ENCODE measurements around the gene GSTA4. TPM values are rescaled to one million over a fixed set of nuclear protein-coding genes. Genes with fewer than 3 reads are reported as not detected.

GSTA4 gene
- total and polyA plus RNA-seq, 2 of the 13 experiments (the other 11 are each of a cell fraction or from before 2014, with no cell fraction given), result 34.1 to 53.6 TPM

DNA sequence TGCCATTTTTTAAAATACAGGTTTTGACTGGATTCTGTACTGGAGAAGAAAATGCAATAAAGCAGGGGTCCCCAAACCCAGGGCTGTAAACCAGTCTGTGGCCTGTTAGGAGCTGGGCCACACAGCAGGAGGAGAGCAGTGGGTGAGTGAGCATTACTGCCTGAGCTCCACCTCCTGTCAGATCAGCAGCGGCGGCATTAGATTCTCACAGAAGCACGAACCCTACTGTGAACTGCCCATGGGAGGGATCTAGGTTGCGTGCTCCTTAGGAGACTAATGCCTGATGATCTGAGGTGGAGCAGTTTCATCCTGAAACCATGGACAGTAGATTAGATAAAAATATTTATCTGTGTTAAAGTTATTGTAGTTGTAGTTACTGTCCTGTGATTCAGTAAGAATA is 49.0 kb upstream of the GSTA4 start:
- DNase-seq (ENCODE audit: low spot score) (no peak), ATAC-seq (no peak), FAIRE-seq (no peak)
- Histone ChIP-seq H3K27me3 (ENCODE audit: control insufficient read depth in 1 of 2, insufficient read depth in 2 of 2, low read length in 2 of 2) (no peaks in the 10 kb centered on the region), H4K20me1 (ENCODE audit: insufficient read depth, low read length) (no peaks in the 10 kb centered on the region), H3K4me3 (replicated peaks in 1 of 3; ENCODE audit: insufficient read depth in 1 of 3, low read depth in 2 of 3, low read length in 3 of 3) (no peak overlapping the region), H3K9me3 (ENCODE audit: low read length) (no peaks in the 10 kb centered on the region), H3K9ac (ENCODE audit: insufficient read depth, low read depth, low read length) (no peak overlapping the region), H2AFZ (ENCODE audit: low read length) (no peak overlapping the region), H3K4me1 (ENCODE audit: insufficient read depth, low read length) (peaks cover 10% of the 10 kb centered on the region; the same call in 1 of the 2 replicates), H3K79me2 (ENCODE audit: insufficient read depth, low read length) (no peaks in the 10 kb centered on the region), H3K27ac (ENCODE audit: extremely low read length, insufficient read depth, low read length) (no peak overlapping the region), H3K36me3 (replicated peaks in 1 of 2; ENCODE audit: control insufficient read depth in 1 of 2, insufficient read depth in 2 of 2, low read length in 2 of 2) (peaks cover 14 to 26% of the 10 kb centered on the region in 2 experiments), H3K4me2 (ENCODE audit: low read depth, low read length) (no peak overlapping the region)
- in situ Hi-C loops (cut with HindIII; ENCODE audit: extremely low pct_ligation_motif_present, low pct_unique_long_range_greater_than_20kb), result no loop called here
- ChIA-PET POLR2A (no interaction called here), CTCF (ENCODE audit: low intra/inter-chr PET ratio, low total read pairs) (no interaction called here)
- 97% methylated on average over 4 of the region's 4 CpGs for WGBS (ENCODE audit: low lambda C conversion rate)
- BruUV-seq (replicated peaks), result no TSS peak
- TF ChIP-seq STAT6 (CRISPR knock-in tag; IDR thresholded peaks at IDR 0.05; ENCODE audit: borderline replicate concordance) (no peak), ARID2 (CRISPR knock-in tag; IDR thresholded peaks at IDR 0.05; ENCODE audit: borderline replicate concordance) (no peak), ZNF737 (CRISPR knock-in tag; IDR thresholded peaks at IDR 0.05; ENCODE audit: borderline replicate concordance) (no peak), SNAI1 (CRISPR knock-in tag; IDR thresholded peaks at IDR 0.05; ENCODE audit: borderline replicate concordance) (no peak), EHMT2 (IDR thresholded peaks at IDR 0.05; ENCODE audit: borderline replicate concordance, low read depth, low read length) (no peak), PITX1 (CRISPR knock-in tag; IDR thresholded peaks at IDR 0.05) (no peak)
- intact Hi-C loops (cut with micrococcal nuclease; ENCODE audit: unreplicated experiment), result no loop called here

GRCh38 chr6:53043581-53043980 is 48.5 kb upstream of the GSTA4 start:
- DNase-seq (ENCODE audit: low spot score) (no peak), ATAC-seq (no peak), FAIRE-seq (no peak)
- ChIA-PET POLR2A (no interaction called here), CTCF (ENCODE audit: low intra/inter-chr PET ratio, low total read pairs) (no interaction called here)
- no peak overlapping the region for H3K4me2 ChIP-seq (ENCODE audit: low read depth, low read length)
- H3K79me2 ChIP-seq (ENCODE audit: insufficient read depth, low read length), result no peaks in the 10 kb centered on the region
- no peaks in the 10 kb centered on the region for H4K20me1 ChIP-seq (ENCODE audit: insufficient read depth, low read length)
- no peak overlapping the region for H3K4me3 ChIP-seq (replicated peaks in 1 of 3; ENCODE audit: insufficient read depth in 1 of 3, low read depth in 2 of 3, low read length in 3 of 3)
- no TSS peak for BruUV-seq (replicated peaks)
- H3K4me1 ChIP-seq (ENCODE audit: insufficient read depth, low read length), result peaks cover 6% of the 10 kb centered on the region; the same call in 1 of the 2 replicates
- no peak overlapping the region for H3K9ac ChIP-seq (ENCODE audit: insufficient read depth, low read depth, low read length)
- H2AFZ ChIP-seq (ENCODE audit: low read length), result no peak overlapping the region
- in situ Hi-C loops (cut with HindIII; ENCODE audit: extremely low pct_ligation_motif_present, low pct_unique_long_range_greater_than_20kb), result no loop called here
- intact Hi-C loops (cut with micrococcal nuclease; ENCODE audit: unreplicated experiment), result no loop called here
- no peak overlapping the region for H3K27ac ChIP-seq (ENCODE audit: extremely low read length, insufficient read depth, low read length)
- no peaks in the 10 kb centered on the region for H3K9me3 ChIP-seq (ENCODE audit: low read length)
- H3K27me3 ChIP-seq (ENCODE audit: control insufficient read depth in 1 of 2, insufficient read depth in 2 of 2, low read length in 2 of 2), result no peaks in the 10 kb centered on the region
- H3K36me3 ChIP-seq (replicated peaks in 1 of 2; ENCODE audit: control insufficient read depth in 1 of 2, insufficient read depth in 2 of 2, low read length in 2 of 2), result peaks cover 14 to 31% of the 10 kb centered on the region in 2 experiments
- no peak for TF ChIP-seq EEA1 (CRISPR knock-in tag; IDR thresholded peaks at IDR 0.05; ENCODE audit: borderline replicate concordance)
- no peak for TF ChIP-seq ZNF687 (CRISPR knock-in tag; IDR thresholded peaks at IDR 0.05)
- no peak for TF ChIP-seq ZFP41 (CRISPR knock-in tag; IDR thresholded peaks at IDR 0.05; ENCODE audit: borderline replicate concordance)
- no peak for TF ChIP-seq SIN3B (IDR thresholded peaks at IDR 0.05; ENCODE audit: low read length)
- TF ChIP-seq CBX1 (IDR thresholded peaks at IDR 0.05; ENCODE audit: low read depth), result no peak
- no peak for TF ChIP-seq POLR2AphosphoS2 (IDR thresholded peaks at IDR 0.05; ENCODE audit: low read depth, low read length)
- TF ChIP-seq ZNF816 (CRISPR knock-in tag; IDR thresholded peaks at IDR 0.05; ENCODE audit: borderline replicate concordance), result no peak
